GM19372 (cell line): ENCODE measurements around the gene LPP.

Source experiments
- ATAC-seq: cut with Tn5 transposase; IDR thresholded peaks from one replicate; pipeline ENCODE4 v1.9.1; 2021; ENCODE audit warnings: mild to moderate bottlenecking, low read depth, moderate library complexity; ENCODE audit not compliant: unreplicated experiment

LPP gene

GRCh38 chr3:188294113-188294512 lies 140.2 kb downstream of the LPP start:
- no peak for ATAC-seq

GRCh38 chr3:188294823-188295487 lies 141.0 kb downstream of the LPP start:
- no peak for ATAC-seq

- ATAC-seq: no peak
Measured at GRCh38 chr3:188295876-188296275, 141.9 kb downstream of the LPP start.

GRCh38 chr3:188296761-188297612 lies 143.0 kb downstream of the LPP start:
- ATAC-seq: no peak

- ATAC-seq: no peak
Measured at GRCh38 chr3:188298585-188298984, 144.6 kb downstream of the LPP start.

- ATAC-seq: no peak
Measured at GRCh38 chr3:188299068-188299467, 145.1 kb downstream of the LPP start.

- no peak for ATAC-seq
Measured at GRCh38 chr3:188299708-188300107, 145.8 kb downstream of the LPP start.

- ATAC-seq: no peak
Measured at GRCh38 chr3:188301147-188301546, 147.2 kb downstream of the LPP start.

- no peak for ATAC-seq
Measured at GRCh38 chr3:188303286-188303799, 149.4 kb downstream of the LPP start.

GRCh38 chr3:188303823-188304222 lies 149.9 kb downstream of the LPP start:
- no peak for ATAC-seq

- ATAC-seq: no peak
Measured at GRCh38 chr3:188304501-188304900, 150.5 kb downstream of the LPP start.

GRCh38 chr3:188305220-188305619 lies 151.3 kb downstream of the LPP start:
- ATAC-seq: no peak

- ATAC-seq: no peak
Measured at GRCh38 chr3:188306435-188307005, 152.6 kb downstream of the LPP start.

GRCh38 chr3:188309437-188310269 lies 155.7 kb downstream of the LPP start:
- ATAC-seq: peak; percentile 98

GRCh38 chr3:188310270-188310710 lies 156.3 kb downstream of the LPP start:
- peak; percentile 7 for ATAC-seq

GRCh38 chr3:188315553-188315952 lies 161.6 kb downstream of the LPP start:
- no peak for ATAC-seq

- no peak for ATAC-seq
Measured at GRCh38 chr3:188316021-188316722, 162.2 kb downstream of the LPP start.

GRCh38 chr3:188316723-188317070 lies 162.7 kb downstream of the LPP start:
- ATAC-seq: no peak

- ATAC-seq: no peak
Measured at GRCh38 chr3:188319569-188319968, 165.6 kb downstream of the LPP start.

GRCh38 chr3:188320757-188321156 lies 166.8 kb downstream of the LPP start:
- ATAC-seq: no peak
